Calu3 (cell line): ENCODE results near the gene PSMB2. TPM values are rescaled to one million over a fixed set of nuclear protein-coding genes. Genes with fewer than 3 reads are reported as not detected.
"Not testable (repeated sequence)": the region's sequence is repeated elsewhere in the genome, so short reads cannot be mapped to it uniquely, and the experiment has no call there.

ENCODE experiments used
- Bru-seq: library from RNA; stranded (reverse); fragments of 400-500 nt; gene quantifications from one replicate; lab custom pipeline; 2021; lab: Mats Ljungman, UMichigan
- BruChase-seq, 2 experiments: library from RNA; stranded (reverse); fragments of 400-500 nt; gene quantifications; one replicate each; lab custom pipeline; 2021; lab: Mats Ljungman, UMichigan
- BruUV-seq: library from RNA; stranded (reverse); fragments of 400-500 nt; replicated peaks from 2 replicates; lab custom pipeline; 2021; lab: Mats Ljungman, UMichigan
- CTCF ChIA-PET: fragments of 300-600 bp; sonication (Branson Sonifier 250); formaldehyde crosslinking; loops from one replicate; lab custom pipeline; 2022; ENCODE audit warnings: antibody characterized with exemption; lab: Charles Lee
- DNase-seq: peaks from one replicate; pipeline ENCODE4 v3.0.0; 2022
- H3K27ac Mint-ChIP-seq: one replicate; pipeline ENCODE4 v1.8.0; 2022; ENCODE audit warnings: mixed read lengths; ENCODE audit not compliant: unreplicated experiment
- H3K27me3 Mint-ChIP-seq: one replicate; pipeline ENCODE4 v1.8.0; 2022; ENCODE audit warnings: mixed read lengths; ENCODE audit not compliant: unreplicated experiment
- H3K36me3 Mint-ChIP-seq: one replicate; pipeline ENCODE4 v1.8.0; 2022; ENCODE audit warnings: mild to moderate bottlenecking, moderate library complexity, mixed read lengths; ENCODE audit not compliant: insufficient read depth, unreplicated experiment
- H3K4me1 Mint-ChIP-seq: one replicate; pipeline ENCODE4 v1.8.0; 2022; ENCODE audit warnings: mild to moderate bottlenecking, low read depth, mixed read lengths; ENCODE audit not compliant: unreplicated experiment
- H3K4me3 Mint-ChIP-seq: one replicate; pipeline ENCODE4 v1.8.0; 2022; ENCODE audit warnings: mild to moderate bottlenecking, low read depth, moderate library complexity, mixed read lengths; ENCODE audit not compliant: unreplicated experiment
- H3K9me3 Mint-ChIP-seq: one replicate; pipeline ENCODE4 v1.8.0; 2022; ENCODE audit warnings: low read depth, mixed read lengths; ENCODE audit not compliant: unreplicated experiment
- CTCF ChIP-seq: fragments of 200-600 bp; IDR thresholded peaks from one replicate; pipeline ENCODE4 v1.8.0; 2022; ENCODE audit warnings: antibody characterized with exemption; ENCODE audit not compliant: unreplicated experiment
- intact Hi-C: fragments of 100-400 bp; cut with micrococcal nuclease; formaldehyde crosslinking; loops from one replicate; pipeline ENCODE4 v1.10.0; 2022; ENCODE audit not compliant: unreplicated experiment
- long read RNA-seq: library from polyadenylated mRNA; stranded (forward); transcript quantifications from one replicate; pipeline ENCODE4 v2.0.0, GENCODE V29; 2022
- total RNA-seq: library from RNA; stranded (reverse); gene quantifications from 2 replicates; pipeline ENCODE4 v1.2.3, GENCODE V29; 2022

Gene PSMB2
- 106 and 109 TPM in 2 replicates for total RNA-seq
- percentile 93 among the genes with signal in this experiment for Bru-seq, nascent RNA
- percentile 89 among the genes with signal in this experiment for BruChase-seq, experiment 1, labeled RNA remaining after a 6-hour chase
- percentile 79 among the genes with signal in this experiment for BruChase-seq, experiment 2, labeled RNA remaining after a 2-hour chase
- long read RNA-seq, transcript PSMB2-201 (6 exons, 2,701 nt), result major isoform, 329 of 367 reads
- long read RNA-seq, partial matches to known transcripts, result 3 of 367 reads
- long read RNA-seq, other reads (novel, unspliced or antisense), result 35 of 367 reads

- Mint-ChIP-seq H3K9me3 (no peaks in the 10 kb centered on the region), H3K4me1 (peaks cover 10% of the 10 kb centered on the region), H3K4me3 (peak within 1 kb of the TSS; percentile 99), H3K36me3 (peaks cover 32% of the 10 kb centered on the region), H3K27me3 (peaks cover 23% of the 10 kb centered on the region), H3K27ac (peak within 1 kb of the TSS; percentile 100)
- peak; percentile 95 for DNase-seq
- intact Hi-C loops, result loop anchor here (5.0 kb wide), 1 partner anchor 76 kb away; the partner anchor contains the start of gene C1orf216
- BruUV-seq, result no TSS peak
- CTCF ChIA-PET, result no interaction called here
- no peak for TF ChIP-seq CTCF
These were observed at the start of gene PSMB2 for GRCh38 chr1:35641233-35641866. PSMB2 (minus strand) TSS chr1:35641526; CDS start chr1:35641432, 94 bp downstream.

- H3K27me3 Mint-ChIP-seq, result peaks cover 80% of the 10 kb centered on the region
- intact Hi-C loops, result no loop called here
These were observed 49.8 kb upstream of the PSMB2 start for GRCh38 chr1:35691080-35691479.

GRCh38 chr1:35690103-35690502 is 48.8 kb upstream of the PSMB2 start:
- H3K4me1 Mint-ChIP-seq, H3K4me3 Mint-ChIP-seq, BruUV-seq, intact Hi-C loops, H3K36me3 Mint-ChIP-seq, DNase-seq, H3K9me3 Mint-ChIP-seq, H3K27ac Mint-ChIP-seq: not testable (repeated sequence)
- CTCF ChIA-PET, result interaction anchor here (0.6 kb wide), 1 partner anchor 20 kb away, joined by 3 read pairs; no protein-coding TSS in a partner anchor
- peaks cover 78% of the 10 kb centered on the region for H3K27me3 Mint-ChIP-seq

More at GRCh38 chr1:35691080-35691479, 49.8 kb upstream of the PSMB2 start:
- Mint-ChIP-seq H3K4me3 (no peak overlapping the region), H3K4me1 (no peaks in the 10 kb centered on the region), H3K27ac (no peak overlapping the region), H3K36me3 (no peaks in the 10 kb centered on the region), H3K9me3 (no peaks in the 10 kb centered on the region)
- no peak for DNase-seq
- CTCF ChIA-PET, result no interaction called here
- no peak for TF ChIP-seq CTCF
- BruUV-seq, result no TSS peak

GRCh38 chr1:35688161-35688560 is 46.8 kb upstream of the PSMB2 start:
- no peak for TF ChIP-seq CTCF
- no peaks in the 10 kb centered on the region for H3K9me3 Mint-ChIP-seq
- H3K4me3 Mint-ChIP-seq, result no peak overlapping the region
- peaks cover 93% of the 10 kb centered on the region for H3K27me3 Mint-ChIP-seq
- BruUV-seq, result no TSS peak
- intact Hi-C loops, result no loop called here
- CTCF ChIA-PET, result no interaction called here
- no peaks in the 10 kb centered on the region for H3K4me1 Mint-ChIP-seq
- no peaks in the 10 kb centered on the region for H3K36me3 Mint-ChIP-seq
- no peak overlapping the region for H3K27ac Mint-ChIP-seq
- no peak for DNase-seq
